ENCODE measurements around the gene NOP14. TPM values are rescaled to one million over a fixed set of nuclear protein-coding genes. Genes with fewer than 3 reads are reported as not detected.
A peak's percentile ranks its signal among the peaks of the same experiment; 100 is the strongest.

NOP14 gene
- total RNA-seq, 1 experiment from 2014 or later = 50.1 TPM

- no peak overlapping the region; the same call in 1 of the 2 replicates for H3K14ac ChIP-seq (ENCODE audit: insufficient read depth, low read length)
- WGBS (ENCODE audit: extremely low coverage, insufficient read length, low lambda C conversion rate) = no CpG with 5 or more reads among the region's 7 CpGs
- no peak overlapping the region for H2BK5ac ChIP-seq (ENCODE audit: insufficient read length, low read length)
- Mint-ChIP-seq H3K4me3 (no peak overlapping the region), H3K27me3 (ENCODE audit: low read depth) (no peaks in the 10 kb centered on the region), H3K4me1 (peaks cover 32 to 42% of the 10 kb centered on the region in 2 experiments), H3K36me3 (ENCODE audit: insufficient read depth in 1 of 3, low read depth in 3 of 3) (peaks cover 65 to 86% (median 83%) of the 10 kb centered on the region in 3 experiments), H3K9me3 (peaks cover 10 to 25% of the 10 kb centered on the region in 2 experiments), H3K27ac (peak overlapping the region; percentile 78 to 86 (median 84); a peak in 4 of 7 replicates)
- no peak for TF ChIP-seq CTCF (conservative IDR thresholded peaks at IDR 0.05)
- H2BK20ac ChIP-seq (ENCODE audit: low read depth, low read length, poor library complexity, severe bottlenecking) = no peak overlapping the region
- no peaks in the 10 kb centered on the region for H3K9me3 ChIP-seq (ENCODE audit: control insufficient read depth, low read depth, low read length)
- no peak overlapping the region for H2BK120ac ChIP-seq (ENCODE audit: low read depth, low read length, poor library complexity, severe bottlenecking)
- no peak overlapping the region for H3K23ac ChIP-seq (ENCODE audit: insufficient read length, low read depth, low read length)
- H3K9ac ChIP-seq (ENCODE audit: extremely low read depth, insufficient read length, low read length) = no peak overlapping the region
- no peak overlapping the region for H3K4ac ChIP-seq (ENCODE audit: low read depth, low read length)
- no peaks in the 10 kb centered on the region for H3K23me2 ChIP-seq (ENCODE audit: insufficient read length, low read depth, low read length, poor library complexity, severe bottlenecking)
- no peaks in the 10 kb centered on the region for H3K27me3 ChIP-seq (ENCODE audit: insufficient read depth, low read length)
- no peak overlapping the region for H3K4me2 ChIP-seq (ENCODE audit: insufficient read depth, insufficient read length, low read length)
- no peak overlapping the region for H3T11ph ChIP-seq (ENCODE audit: low read length)
- H3K4me1 ChIP-seq (ENCODE audit: insufficient read depth, low read length) = peaks cover 6% of the 10 kb centered on the region; the same call in 1 of the 2 replicates
- H3K79me2 ChIP-seq (ENCODE audit: insufficient read depth, low read length) = no peaks in the 10 kb centered on the region
- no peak overlapping the region for H2BK15ac ChIP-seq (ENCODE audit: low read depth, low read length)
- no peak overlapping the region for H3K18ac ChIP-seq (ENCODE audit: insufficient read length, low read depth, low read length)
- DNase-seq = no peak
- H3K79me1 ChIP-seq (ENCODE audit: insufficient read depth, low read depth, low read length, poor library complexity, severe bottlenecking) = no peaks in the 10 kb centered on the region
- no peak overlapping the region for H3K27ac ChIP-seq (ENCODE audit: insufficient read length, low read depth, low read length)
- H2BK12ac ChIP-seq (ENCODE audit: insufficient read length, low read depth, low read length) = no peak overlapping the region
- H3K56ac ChIP-seq (ENCODE audit: insufficient read length, low read depth, low read length) = no peak overlapping the region
- no peak overlapping the region for H4K5ac ChIP-seq (ENCODE audit: insufficient read length, low read depth, low read length)
- H4K8ac ChIP-seq (replicated peaks; ENCODE audit: insufficient read length, low read depth, low read length) = no peak overlapping the region
- H4K91ac ChIP-seq (ENCODE audit: insufficient read length, low read depth, low read length) = no peak overlapping the region
- H2AK5ac ChIP-seq (ENCODE audit: insufficient read length, low read length) = no peak overlapping the region
- peaks cover 2% of the 10 kb centered on the region for H4K20me1 ChIP-seq (ENCODE audit: control insufficient read depth, insufficient read depth, insufficient read length)
- no peak overlapping the region for H2AFZ ChIP-seq (ENCODE audit: low read length)
Measured at GRCh38 chr4:2924765-2925301, 38.4 kb downstream of the NOP14 start.

Data from H9 (cell line).